AG09319 (cell line): Measurements from ENCODE around the gene CACNA1C.

ENCODE experiments used
- DNase-seq: peaks from one replicate; pipeline ENCODE4 v3.0.0-alpha.2; 2010; ENCODE audit warnings: low read depth; ENCODE audit errors: extremely low read depth
- TF ChIP-seq, protein P1 (sequence below): IDR thresholded peaks from 2 replicates; pipeline ENCODE4 v1.5.1; 2011; ENCODE audit warnings: low read depth, mild to moderate bottlenecking, inconsistent platforms, low read length, moderate library complexity

CACNA1C gene

DNA sequence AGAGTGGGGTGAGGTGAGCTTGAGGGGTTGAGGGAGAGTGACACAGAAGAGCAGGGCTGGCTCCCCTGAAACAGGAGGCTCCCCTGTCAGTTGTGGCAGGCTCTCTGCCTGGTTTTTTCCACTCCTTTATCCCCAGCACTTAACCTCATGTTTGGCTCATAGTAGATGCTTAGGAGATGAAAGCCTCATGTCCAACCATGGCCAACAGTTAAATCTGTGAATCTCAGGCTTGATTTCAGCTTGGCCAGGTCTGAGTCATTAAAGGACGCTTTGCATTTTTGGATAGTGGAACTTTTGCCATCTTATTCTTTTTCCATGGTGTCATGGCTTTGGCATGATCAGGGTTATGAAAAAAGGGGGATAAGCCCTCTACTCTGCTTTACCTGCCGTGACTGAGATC lies 117.2 kb downstream of the CACNA1C start:
- DNase-seq = no peak
- TF ChIP-seq, protein P1, sequence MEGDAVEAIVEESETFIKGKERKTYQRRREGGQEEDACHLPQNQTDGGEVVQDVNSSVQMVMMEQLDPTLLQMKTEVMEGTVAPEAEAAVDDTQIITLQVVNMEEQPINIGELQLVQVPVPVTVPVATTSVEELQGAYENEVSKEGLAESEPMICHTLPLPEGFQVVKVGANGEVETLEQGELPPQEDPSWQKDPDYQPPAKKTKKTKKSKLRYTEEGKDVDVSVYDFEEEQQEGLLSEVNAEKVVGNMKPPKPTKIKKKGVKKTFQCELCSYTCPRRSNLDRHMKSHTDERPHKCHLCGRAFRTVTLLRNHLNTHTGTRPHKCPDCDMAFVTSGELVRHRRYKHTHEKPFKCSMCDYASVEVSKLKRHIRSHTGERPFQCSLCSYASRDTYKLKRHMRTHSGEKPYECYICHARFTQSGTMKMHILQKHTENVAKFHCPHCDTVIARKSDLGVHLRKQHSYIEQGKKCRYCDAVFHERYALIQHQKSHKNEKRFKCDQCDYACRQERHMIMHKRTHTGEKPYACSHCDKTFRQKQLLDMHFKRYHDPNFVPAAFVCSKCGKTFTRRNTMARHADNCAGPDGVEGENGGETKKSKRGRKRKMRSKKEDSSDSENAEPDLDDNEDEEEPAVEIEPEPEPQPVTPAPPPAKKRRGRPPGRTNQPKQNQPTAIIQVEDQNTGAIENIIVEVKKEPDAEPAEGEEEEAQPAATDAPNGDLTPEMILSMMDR = no peak

DNA sequence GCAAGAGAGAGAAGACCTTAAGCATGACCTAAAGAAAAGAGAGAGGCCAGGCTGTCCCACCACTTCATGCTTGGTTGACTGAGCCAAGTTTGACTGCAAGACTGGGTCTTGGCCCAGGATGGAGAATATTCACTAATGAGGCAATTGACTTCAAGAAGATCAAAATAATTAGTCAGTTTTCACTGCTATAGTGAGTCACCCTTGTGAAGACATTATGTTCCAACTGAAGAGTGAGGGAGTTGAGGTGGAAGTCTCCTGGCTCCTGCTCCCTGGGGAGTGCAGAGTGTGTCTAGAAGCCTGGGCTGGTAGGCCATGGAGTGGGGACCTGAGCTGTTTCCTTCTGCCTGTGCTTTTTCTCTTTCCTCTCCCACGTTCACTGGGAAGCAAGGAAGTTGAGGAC lies 117.6 kb downstream of the CACNA1C start:
- TF ChIP-seq, protein P1 = no peak
- DNase-seq = no peak

DNA sequence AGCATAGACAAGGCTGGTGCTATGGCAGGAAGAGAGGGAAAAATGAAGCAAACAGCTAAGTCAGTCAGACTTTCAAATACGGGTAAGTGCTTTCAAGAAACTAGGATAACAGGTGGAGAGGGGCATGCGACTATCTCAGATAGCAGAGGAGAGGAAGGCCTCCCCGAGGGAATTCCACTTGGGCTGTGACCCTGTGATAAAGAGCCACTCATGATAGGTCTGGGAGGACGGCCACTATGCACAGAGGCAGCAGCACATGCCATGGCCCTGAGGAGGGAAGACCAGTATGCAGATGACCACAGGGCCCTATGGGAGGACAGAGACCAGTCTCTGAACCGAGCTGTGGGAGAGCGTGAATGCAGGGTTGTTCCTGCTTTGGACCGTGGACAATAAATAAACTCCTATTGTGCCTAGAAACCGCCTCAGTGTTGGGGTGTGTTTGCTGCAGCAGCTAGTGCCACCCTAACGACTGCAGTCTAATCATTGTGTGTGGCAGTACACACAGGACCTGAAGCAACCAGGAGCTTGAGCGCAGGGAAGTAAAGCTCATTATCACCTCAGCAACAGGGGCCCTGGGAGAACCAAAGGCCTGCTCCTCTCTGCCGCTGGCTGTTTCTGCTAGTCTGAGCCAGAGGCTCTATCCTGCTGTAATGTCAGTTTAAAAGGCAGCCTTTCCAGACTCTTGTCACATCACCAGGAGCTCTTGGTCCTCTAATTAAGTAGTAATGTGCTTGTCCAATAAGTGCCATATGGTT lies 119.1 kb downstream of the CACNA1C start:
- TF ChIP-seq, protein P1 = no peak

DNA sequence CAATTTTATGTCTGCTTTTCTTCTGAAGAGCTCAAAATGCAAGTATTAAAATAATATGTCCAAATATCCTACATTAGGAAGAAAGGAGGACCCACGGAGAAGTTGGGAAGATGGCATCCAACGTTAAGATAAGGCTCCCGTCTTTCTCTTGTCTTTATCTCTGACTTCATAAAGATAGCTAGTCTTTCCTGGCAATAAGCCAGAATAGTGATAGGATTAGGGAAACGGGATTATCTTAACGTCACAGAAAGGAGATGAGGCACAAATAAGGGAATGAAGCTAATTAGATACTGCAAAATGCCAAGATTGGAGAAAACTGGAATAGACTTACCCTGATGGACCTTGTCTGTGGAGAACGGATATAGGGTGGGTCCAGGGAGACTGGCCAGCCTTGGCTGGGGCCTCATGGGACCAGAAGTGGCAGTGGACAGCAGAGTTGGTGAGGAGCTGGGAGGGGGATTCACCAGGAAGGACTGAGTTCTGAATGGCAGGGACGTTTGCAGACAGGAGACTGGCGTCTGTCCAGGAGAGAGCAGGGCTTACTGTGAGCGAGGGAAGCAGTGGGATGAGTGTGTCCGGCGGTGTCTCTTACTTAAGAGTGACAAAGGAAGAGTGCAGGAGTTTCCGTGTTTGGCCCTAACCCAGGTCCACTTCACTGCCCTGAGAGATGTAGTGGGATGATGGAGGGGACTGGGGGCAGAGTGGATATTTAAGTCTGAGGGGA lies 119.9 kb downstream of the CACNA1C start:
- TF ChIP-seq, protein P1 = no peak
- no peak for DNase-seq

More for the DNA sequence above, 119.1 kb downstream of the CACNA1C start:
- DNase-seq = no peak

DNA sequence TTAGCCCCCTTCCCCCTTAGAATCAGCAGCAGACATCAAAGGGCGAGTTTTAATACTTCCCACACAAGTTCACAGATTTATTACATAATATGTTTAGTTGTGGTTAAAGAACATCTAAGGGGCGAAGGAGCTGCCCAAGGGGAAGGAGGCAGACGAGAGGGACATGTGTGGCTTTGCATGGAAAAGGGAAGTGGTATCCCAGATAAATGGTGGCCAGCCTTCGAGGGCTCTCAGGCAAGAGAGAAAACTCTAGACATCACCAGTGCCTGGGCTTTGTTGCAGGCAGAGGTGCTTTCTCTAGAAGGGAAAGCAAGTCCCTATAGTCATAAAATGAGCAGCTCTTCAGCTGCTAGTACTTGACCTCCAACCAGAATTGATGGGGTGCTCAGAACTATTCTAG lies 121.2 kb downstream of the CACNA1C start:
- TF ChIP-seq, protein P1 = no peak
- no peak for DNase-seq

DNA sequence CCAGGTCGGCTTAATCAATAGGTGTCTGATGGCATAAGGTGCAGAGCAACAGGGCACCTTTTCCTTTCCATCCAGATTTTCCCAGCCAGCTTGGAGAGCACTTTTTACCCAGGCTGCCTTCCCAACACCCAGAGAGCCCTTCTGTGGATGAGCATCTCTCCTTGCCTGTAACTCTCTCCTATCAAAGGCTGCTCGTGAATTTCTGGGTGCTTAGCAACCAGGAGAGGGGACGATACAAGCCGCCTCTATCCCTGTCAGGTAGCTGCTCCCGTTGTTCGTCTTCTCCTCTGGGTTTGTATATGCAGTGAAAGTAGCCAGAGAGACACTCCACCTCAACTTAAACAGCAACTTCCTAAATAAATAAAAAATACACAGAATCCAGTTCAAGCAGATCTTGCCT lies 124.2 kb downstream of the CACNA1C start:
- TF ChIP-seq, protein P1 = no peak
- DNase-seq = no peak

DNA sequence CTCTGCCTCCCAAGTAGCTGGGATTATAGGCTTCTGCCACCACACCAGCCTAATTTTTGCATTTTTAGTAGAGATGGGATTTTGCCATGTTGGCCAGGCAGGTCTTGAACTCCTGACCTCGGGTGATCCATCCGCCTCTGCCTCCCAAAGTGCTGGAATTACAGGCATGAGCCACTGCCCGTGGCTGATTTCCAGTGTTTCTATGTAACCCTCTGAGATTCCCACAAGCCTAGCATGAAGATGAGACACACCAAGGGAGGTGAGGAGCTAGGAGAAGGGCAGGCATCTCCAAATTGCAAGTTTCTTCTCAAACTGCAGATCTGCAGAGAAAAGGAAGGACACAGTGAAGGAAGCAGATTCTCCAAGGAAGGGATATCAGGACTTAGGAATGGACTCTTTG lies 125.0 kb downstream of the CACNA1C start:
- no peak for DNase-seq
- TF ChIP-seq, protein P1 = no peak
